Right atrium auricular region (tissue), 2 donors: Measurements from ENCODE around the gene HNRNPU. TPM values are rescaled to one million over a fixed set of nuclear protein-coding genes. Genes with fewer than 3 reads are reported as not detected.

Experiments
- DNase-seq: peaks from one replicate; pipeline ENCODE4 v3.0.0-alpha.2; 2019; ENCODE audit warnings: low spot score
- H3K27ac ChIP-seq, 2 donors: fragments of 200-600 bp; sonication (generic); 1 replicate in 1 of 2; 2 replicates in 1 of 2; pipeline ENCODE4 v1.5.1; 2016 to 2019
- H3K27me3 ChIP-seq, 2 donors: fragments of 200-600 bp; sonication (generic); one replicate each; pipeline versions ENCODE4 v1.5.1 to v1.6.0; 2017 to 2019
- H3K36me3 ChIP-seq: fragments of 200-600 bp; sonication (generic); one replicate; pipeline ENCODE4 v1.5.1; 2016
- H3K4me1 ChIP-seq, 2 donors: fragments of 200-600 bp; sonication (generic); one replicate each; pipeline versions ENCODE4 v1.5.1 to v1.6.0; 2017 to 2019
- H3K4me3 ChIP-seq, 2 donors: fragments of 200-600 bp; sonication (generic); 1 replicate in 1 of 2; 2 replicates in 1 of 2; pipeline ENCODE4 v1.5.1; 2017 to 2019; ENCODE audit warnings: mild to moderate bottlenecking in 1 of 2, moderate library complexity in 1 of 2
- H3K9me3 ChIP-seq, 2 donors: fragments of 200-600 bp; sonication (generic); one replicate each; pipeline ENCODE4 v1.5.1; 2019
- CTCF ChIP-seq, 2 donors: fragments of 200-600 bp; sonication (generic); IDR thresholded peaks; one replicate each; pipeline ENCODE4 v1.5.1; 2019; ENCODE audit warnings: antibody characterized with exemption in 2 of 2
- total RNA-seq, 2 donors: library from RNA; depleted of rRNA; stranded (reverse); fragments of >200 nt; gene quantifications; one replicate each; pipeline ENCODE4 v1.1.0, GENCODE V29; 2016

The HNRNPU gene
- total RNA-seq, 2 donors from 2014 or later: 175 to 206 TPM

- Histone ChIP-seq H3K9me3 (no peaks in the 10 kb centered on the region), H3K27ac (no peak overlapping the region), H3K36me3 (no peaks in the 10 kb centered on the region), H3K4me3 (no peak overlapping the region), H3K4me1 (no peaks in the 10 kb centered on the region), H3K27me3 (no peaks in the 10 kb centered on the region)
- no peak for TF ChIP-seq CTCF (IDR thresholded peaks at IDR 0.05)
- no peak for DNase-seq
Measured at GRCh38 chr1:244876228-244876910, 12.0 kb upstream of the HNRNPU start.

GRCh38 chr1:244874974-244875579 lies 10.7 kb upstream of the HNRNPU start:
- Histone ChIP-seq H3K4me1 (no peaks in the 10 kb centered on the region), H3K36me3 (no peaks in the 10 kb centered on the region), H3K27me3 (no peaks in the 10 kb centered on the region), H3K27ac (no peak overlapping the region), H3K9me3 (no peaks in the 10 kb centered on the region), H3K4me3 (no peak overlapping the region)
- no peak for DNase-seq
- TF ChIP-seq CTCF (IDR thresholded peaks at IDR 0.05): no peak

GRCh38 chr1:244869950-244870349 lies 5.6 kb upstream of the HNRNPU start:
- no peaks in the 10 kb centered on the region for H3K9me3 ChIP-seq
- no peaks in the 10 kb centered on the region for H3K36me3 ChIP-seq
- H3K4me1 ChIP-seq: peaks cover 0 to 14% of the 10 kb centered on the region in 2 donors
- H3K4me3 ChIP-seq: no peak overlapping the region
- TF ChIP-seq CTCF (IDR thresholded peaks at IDR 0.05): no peak
- DNase-seq: no peak
- no peak overlapping the region for H3K27ac ChIP-seq
- H3K27me3 ChIP-seq: no peaks in the 10 kb centered on the region

- DNase-seq: no peak
- Histone ChIP-seq H3K9me3 (no peaks in the 10 kb centered on the region), H3K36me3 (no peaks in the 10 kb centered on the region), H3K4me1 (peaks cover 0 to 16% of the 10 kb centered on the region in 2 donors), H3K27me3 (no peaks in the 10 kb centered on the region), H3K27ac (no peak overlapping the region), H3K4me3 (no peak overlapping the region)
- TF ChIP-seq CTCF (IDR thresholded peaks at IDR 0.05): no peak
Measured at GRCh38 chr1:244869364-244869827, 5.1 kb upstream of the HNRNPU start.

- Histone ChIP-seq H3K9me3 (no peaks in the 10 kb centered on the region), H3K4me3 (no peak overlapping the region), H3K27me3 (no peaks in the 10 kb centered on the region), H3K4me1 (peaks cover 0 to 16% of the 10 kb centered on the region in 2 donors), H3K27ac (no peak overlapping the region), H3K36me3 (no peaks in the 10 kb centered on the region)
- no peak for DNase-seq
- no peak for TF ChIP-seq CTCF (IDR thresholded peaks at IDR 0.05)
Measured at GRCh38 chr1:244868484-244869363, 4.4 kb upstream of the HNRNPU start.
